GM12874 (cell line): ENCODE data around the gene SPTBN5.

Experiments used
- TF ChIP-seq, protein P1 (sequence below): IDR thresholded peaks from 2 replicates; pipeline ENCODE4 v1.5.1; 2011; ENCODE audit warnings: low read depth, mild to moderate bottlenecking, control low read depth, low read length, moderate library complexity; ENCODE audit not compliant: insufficient read depth

Gene SPTBN5

DNA sequence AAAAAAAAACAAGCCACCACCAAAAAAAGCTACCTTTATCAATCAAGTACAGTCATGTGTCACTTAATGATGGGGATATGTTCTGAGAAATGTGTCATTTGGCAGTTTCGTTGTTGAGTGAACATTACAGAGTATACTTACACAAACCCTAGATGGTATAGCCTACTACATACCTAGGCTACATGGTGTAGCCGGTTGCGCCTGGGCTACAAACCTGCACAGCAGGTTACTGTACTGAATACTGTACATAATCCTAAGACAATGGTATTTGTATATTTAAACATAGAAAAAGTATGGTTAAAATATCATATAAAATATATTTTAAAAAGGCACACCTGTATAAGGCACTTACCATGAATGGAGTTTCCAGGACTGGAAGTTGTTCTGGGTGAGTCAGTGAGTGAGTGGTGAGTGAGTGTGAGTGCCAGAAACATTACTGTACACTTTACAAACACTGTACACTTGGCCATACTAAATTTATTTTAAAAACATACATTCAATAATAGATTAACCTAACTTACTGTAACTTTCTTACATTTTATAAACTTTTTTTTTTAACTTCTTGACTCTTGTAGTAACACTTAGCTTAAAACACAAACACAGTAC, 91.9 kb downstream of the SPTBN5 start:
- TF ChIP-seq, protein P1, sequence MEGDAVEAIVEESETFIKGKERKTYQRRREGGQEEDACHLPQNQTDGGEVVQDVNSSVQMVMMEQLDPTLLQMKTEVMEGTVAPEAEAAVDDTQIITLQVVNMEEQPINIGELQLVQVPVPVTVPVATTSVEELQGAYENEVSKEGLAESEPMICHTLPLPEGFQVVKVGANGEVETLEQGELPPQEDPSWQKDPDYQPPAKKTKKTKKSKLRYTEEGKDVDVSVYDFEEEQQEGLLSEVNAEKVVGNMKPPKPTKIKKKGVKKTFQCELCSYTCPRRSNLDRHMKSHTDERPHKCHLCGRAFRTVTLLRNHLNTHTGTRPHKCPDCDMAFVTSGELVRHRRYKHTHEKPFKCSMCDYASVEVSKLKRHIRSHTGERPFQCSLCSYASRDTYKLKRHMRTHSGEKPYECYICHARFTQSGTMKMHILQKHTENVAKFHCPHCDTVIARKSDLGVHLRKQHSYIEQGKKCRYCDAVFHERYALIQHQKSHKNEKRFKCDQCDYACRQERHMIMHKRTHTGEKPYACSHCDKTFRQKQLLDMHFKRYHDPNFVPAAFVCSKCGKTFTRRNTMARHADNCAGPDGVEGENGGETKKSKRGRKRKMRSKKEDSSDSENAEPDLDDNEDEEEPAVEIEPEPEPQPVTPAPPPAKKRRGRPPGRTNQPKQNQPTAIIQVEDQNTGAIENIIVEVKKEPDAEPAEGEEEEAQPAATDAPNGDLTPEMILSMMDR, result no peak

DNA sequence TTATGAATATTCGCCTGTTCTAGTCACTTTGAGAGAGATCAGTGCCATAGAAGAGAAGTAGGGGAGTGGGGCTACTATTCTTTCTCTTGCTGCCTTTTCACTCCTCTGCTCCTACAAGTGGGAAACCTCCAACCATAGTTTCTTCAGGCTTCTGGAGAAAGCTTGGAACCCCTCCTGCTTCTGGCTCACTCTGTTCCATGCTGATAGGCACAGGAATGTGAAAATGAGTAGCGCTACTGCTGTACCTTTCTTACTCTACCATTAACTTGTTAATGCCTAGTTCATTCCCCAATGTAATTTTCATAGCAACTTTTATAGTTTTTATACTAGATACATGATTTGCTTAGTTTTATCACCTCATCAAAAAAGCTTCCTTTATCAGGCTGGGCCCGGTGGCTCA, 92.7 kb downstream of the SPTBN5 start:
- TF ChIP-seq, protein P1, result no peak

DNA sequence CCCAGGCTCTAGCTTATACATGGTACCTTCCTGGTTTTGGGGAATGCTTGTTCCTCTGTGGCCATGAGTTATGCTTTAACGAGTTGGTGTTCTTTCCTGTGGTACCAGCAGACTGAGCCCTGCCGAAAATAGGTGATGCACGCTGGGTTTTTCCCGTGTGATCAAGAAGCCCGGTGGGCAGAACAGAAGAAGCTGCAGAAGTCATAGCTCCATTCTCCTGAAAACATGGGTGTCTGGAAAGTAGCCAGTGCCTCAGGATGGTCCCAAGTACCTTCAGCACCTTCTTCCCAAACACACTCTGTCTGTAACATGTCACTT, 94.4 kb downstream of the SPTBN5 start:
- TF ChIP-seq, protein P1, result no peak

DNA sequence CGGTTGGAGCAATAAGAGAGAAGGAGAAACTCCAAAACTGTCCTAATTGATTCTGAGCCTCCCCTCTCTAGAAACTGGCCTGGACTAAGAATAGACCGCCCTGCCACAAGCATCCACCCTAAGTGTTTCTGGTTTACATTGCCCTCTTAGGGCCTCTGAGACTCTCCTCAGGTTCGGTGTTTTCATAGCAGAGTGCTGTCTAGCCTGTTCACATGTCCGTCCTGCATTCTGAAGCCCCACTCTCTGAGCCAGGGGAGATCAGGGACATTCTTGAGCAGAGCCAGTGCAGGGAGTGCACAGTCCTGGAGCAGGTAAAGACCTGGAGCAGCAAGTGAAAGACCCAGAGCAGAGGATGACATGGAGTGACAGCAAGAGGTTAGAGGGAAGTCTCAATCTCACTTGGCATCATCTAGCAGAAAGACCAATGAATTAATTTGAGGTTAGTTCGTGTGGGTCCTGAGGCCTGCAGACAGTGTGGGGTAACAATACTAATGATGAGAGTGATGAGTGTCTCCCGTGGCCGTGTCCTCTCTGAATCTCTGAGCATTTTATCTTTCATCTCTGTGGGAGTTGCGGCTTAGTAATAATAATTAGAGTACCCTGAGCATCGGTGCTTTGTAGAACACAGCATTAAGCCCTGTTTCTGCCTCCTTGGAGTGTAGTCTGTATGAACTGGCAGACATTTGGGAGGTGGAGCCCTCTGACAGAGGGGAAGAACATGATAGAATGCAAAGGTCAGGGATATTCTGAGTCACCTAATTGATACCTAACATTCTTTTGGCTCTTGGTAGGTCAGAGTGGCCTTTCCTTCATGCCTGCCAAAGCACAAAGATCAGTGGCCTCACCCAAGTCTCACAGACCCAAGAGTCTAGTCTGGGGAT, 95.0 kb downstream of the SPTBN5 start:
- TF ChIP-seq, protein P1, result no peak
